Breast epithelium (tissue), 3 donors: ENCODE results near the gene DRGX.

ENCODE experiments used
- CTCF ChIP-seq, 3 donors: fragments of 450-650 bp; IDR thresholded peaks; one replicate each; pipeline ENCODE4 v1.5.1; 2016 to 2017; ENCODE audit warnings: antibody characterized with exemption in 3 of 3, mild to moderate bottlenecking in 3 of 3, moderate library complexity in 3 of 3
- POLR2A ChIP-seq: fragments of 450-650 bp; IDR thresholded peaks from one replicate; pipeline ENCODE4 v1.6.1; 2016; ENCODE audit warnings: antibody characterized with exemption, mild to moderate bottlenecking, moderate library complexity

GRCh38 chr10:49431426-49431825, 35.5 kb upstream of the DRGX start:
- no peak for TF ChIP-seq CTCF (IDR thresholded peaks at IDR 0.05)
- no peak for TF ChIP-seq POLR2A
